ENCODE results near the gene EXOC4.

Gene EXOC4

GRCh38 chr7:133431134-133431724 lies 178.4 kb downstream of the EXOC4 start:
- no peak for DNase-seq

- DNase-seq = no peak
Measured at GRCh38 chr7:133433165-133433812, 180.4 kb downstream of the EXOC4 start.

GRCh38 chr7:133434246-133434865 lies 181.5 kb downstream of the EXOC4 start:
- DNase-seq = no peak

- DNase-seq = no peak
Measured at GRCh38 chr7:133436014-133436428, 183.1 kb downstream of the EXOC4 start.

- DNase-seq = no peak
Measured at GRCh38 chr7:133437544-133437943, 184.7 kb downstream of the EXOC4 start.

- DNase-seq = no peak
Measured at GRCh38 chr7:133442818-133443217, 189.9 kb downstream of the EXOC4 start.

- no peak for DNase-seq
Measured at GRCh38 chr7:133445617-133446016, 192.7 kb downstream of the EXOC4 start.

- no peak for DNase-seq
Measured at GRCh38 chr7:133448012-133448411, 195.1 kb downstream of the EXOC4 start.

GRCh38 chr7:133452577-133452976 lies 199.7 kb downstream of the EXOC4 start:
- no peak for DNase-seq

- no peak for DNase-seq
Measured at GRCh38 chr7:133458688-133459087, 205.8 kb downstream of the EXOC4 start.

GRCh38 chr7:133461421-133461820 lies 208.5 kb downstream of the EXOC4 start:
- no peak for DNase-seq

GRCh38 chr7:133475655-133476054 lies 222.8 kb downstream of the EXOC4 start:
- no peak for DNase-seq

GRCh38 chr7:133477791-133478190 lies 224.9 kb downstream of the EXOC4 start:
- DNase-seq = no peak

GRCh38 chr7:133478591-133479135 lies 225.8 kb downstream of the EXOC4 start:
- no peak for DNase-seq

- DNase-seq = no peak
Measured at GRCh38 chr7:133479456-133480065, 226.7 kb downstream of the EXOC4 start.

GRCh38 chr7:133480868-133481267 lies 228.0 kb downstream of the EXOC4 start:
- DNase-seq = no peak

- no peak for DNase-seq
Measured at GRCh38 chr7:133481676-133482075, 228.8 kb downstream of the EXOC4 start.

GRCh38 chr7:133482599-133482998 lies 229.7 kb downstream of the EXOC4 start:
- no peak for DNase-seq

- no peak for DNase-seq
Measured at GRCh38 chr7:133484086-133484485, 231.2 kb downstream of the EXOC4 start.

GRCh38 chr7:133489906-133490305 lies 237.0 kb downstream of the EXOC4 start:
- DNase-seq = no peak

GRCh38 chr7:133491201-133491691 lies 238.4 kb downstream of the EXOC4 start:
- DNase-seq = no peak

- DNase-seq = no peak
Measured at GRCh38 chr7:133491846-133492652, 239.2 kb downstream of the EXOC4 start.

- DNase-seq = no peak
Measured at GRCh38 chr7:133497061-133497460, 244.2 kb downstream of the EXOC4 start.

All from SIG-M5 (cell line).